ENCODE results near the gene FBXO5. TPM values are rescaled to one million over a fixed set of nuclear protein-coding genes. Genes with fewer than 3 reads are reported as not detected.

Gene FBXO5
- total RNA-seq, 4 donors from 2014 or later: 2.6 to 7.2 (median 4.8) TPM

DNA sequence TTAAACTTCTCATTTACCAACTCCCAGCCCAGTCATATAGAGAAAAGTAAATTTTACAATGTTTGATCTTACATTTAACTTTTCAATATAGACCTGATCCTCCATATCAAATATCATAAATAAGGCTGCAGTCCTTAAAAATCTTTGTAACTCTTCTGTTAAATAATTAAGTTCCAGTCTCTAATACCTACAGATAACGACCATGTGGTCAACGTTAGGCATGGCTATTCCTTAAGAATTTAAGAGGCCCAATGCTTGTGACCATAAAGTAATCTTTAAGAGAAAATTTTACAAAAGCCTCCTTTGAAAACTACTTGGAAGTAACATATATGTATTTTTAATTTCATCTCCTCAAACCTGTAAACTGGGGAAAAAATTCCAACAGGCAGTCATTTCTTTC is 1.6 kb downstream of the FBXO5 start:
- ATAC-seq (ENCODE audit: low FRiP score) (no peak), DNase-seq (ENCODE audit: low spot score) (no peak)
- TF ChIP-seq, protein P1, sequence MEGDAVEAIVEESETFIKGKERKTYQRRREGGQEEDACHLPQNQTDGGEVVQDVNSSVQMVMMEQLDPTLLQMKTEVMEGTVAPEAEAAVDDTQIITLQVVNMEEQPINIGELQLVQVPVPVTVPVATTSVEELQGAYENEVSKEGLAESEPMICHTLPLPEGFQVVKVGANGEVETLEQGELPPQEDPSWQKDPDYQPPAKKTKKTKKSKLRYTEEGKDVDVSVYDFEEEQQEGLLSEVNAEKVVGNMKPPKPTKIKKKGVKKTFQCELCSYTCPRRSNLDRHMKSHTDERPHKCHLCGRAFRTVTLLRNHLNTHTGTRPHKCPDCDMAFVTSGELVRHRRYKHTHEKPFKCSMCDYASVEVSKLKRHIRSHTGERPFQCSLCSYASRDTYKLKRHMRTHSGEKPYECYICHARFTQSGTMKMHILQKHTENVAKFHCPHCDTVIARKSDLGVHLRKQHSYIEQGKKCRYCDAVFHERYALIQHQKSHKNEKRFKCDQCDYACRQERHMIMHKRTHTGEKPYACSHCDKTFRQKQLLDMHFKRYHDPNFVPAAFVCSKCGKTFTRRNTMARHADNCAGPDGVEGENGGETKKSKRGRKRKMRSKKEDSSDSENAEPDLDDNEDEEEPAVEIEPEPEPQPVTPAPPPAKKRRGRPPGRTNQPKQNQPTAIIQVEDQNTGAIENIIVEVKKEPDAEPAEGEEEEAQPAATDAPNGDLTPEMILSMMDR (IDR thresholded peaks at IDR 0.05): no peak

DNA sequence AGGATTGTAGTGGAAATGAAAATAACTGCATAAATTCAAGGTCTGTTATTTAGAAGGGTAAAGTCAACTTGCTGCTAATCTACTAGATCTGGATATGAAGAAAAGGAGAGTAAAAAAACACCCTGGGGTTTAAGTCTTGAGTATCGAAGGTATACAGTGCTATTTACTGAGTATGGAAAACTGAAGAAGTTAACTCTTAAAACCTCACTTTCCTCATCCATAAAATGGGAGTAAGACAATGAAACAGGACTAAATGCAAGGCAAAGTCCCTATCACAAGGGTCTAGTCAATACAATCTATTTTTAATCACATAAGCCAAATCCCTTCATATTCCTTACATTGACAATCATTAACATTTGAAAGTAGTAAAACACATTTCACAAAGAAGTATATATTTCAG is 2.2 kb downstream of the FBXO5 start:
- TF ChIP-seq, protein P1 (IDR thresholded peaks at IDR 0.05): no peak
- ATAC-seq (ENCODE audit: low FRiP score): no peak
- no peak for DNase-seq (ENCODE audit: low spot score)

DNA sequence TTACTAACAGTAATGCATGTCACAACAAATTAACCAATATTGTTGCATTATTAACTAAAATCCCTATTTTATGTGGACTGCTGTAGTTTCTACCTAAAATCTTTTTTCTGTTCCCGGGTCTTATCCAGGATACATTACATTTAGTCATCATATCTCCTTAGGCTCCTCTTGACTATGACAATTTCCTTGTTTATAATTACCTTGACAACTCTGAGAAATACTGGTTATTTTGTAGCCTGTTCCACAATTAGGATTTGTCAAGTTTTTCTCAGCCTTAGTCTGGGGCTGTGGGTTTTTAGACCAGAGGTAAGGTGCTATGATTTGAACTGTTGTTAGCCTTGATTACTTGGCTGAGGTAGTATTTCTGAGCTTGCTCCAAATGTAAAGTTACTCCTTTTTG is 3.7 kb downstream of the FBXO5 start:
- TF ChIP-seq, protein P1 (IDR thresholded peaks at IDR 0.05): no peak
- no peak for DNase-seq (ENCODE audit: low spot score)
- no peak for ATAC-seq (ENCODE audit: low FRiP score)

DNA sequence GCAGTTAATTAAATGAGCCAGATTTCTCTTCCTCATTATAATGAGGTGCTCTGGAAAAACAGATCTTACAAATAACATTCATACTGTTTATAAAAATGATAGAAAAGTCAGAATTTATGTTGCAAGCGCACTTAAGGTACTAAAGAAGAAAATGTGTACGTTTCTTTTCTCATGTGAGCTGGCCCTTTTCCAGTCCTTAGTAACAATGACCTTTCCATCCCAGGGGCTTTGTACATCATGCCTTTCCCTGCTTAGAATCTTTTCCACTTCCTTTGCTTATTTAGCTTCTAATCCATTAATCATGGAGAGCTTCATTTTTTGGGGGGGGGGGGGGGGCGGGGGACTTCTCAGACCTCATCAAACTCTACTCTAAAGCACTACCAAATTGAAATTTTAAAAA is 4.8 kb downstream of the FBXO5 start:
- TF ChIP-seq, protein P1 (IDR thresholded peaks at IDR 0.05): no peak
- DNase-seq (ENCODE audit: low spot score): no peak
- no peak for ATAC-seq (ENCODE audit: low FRiP score)

DNA sequence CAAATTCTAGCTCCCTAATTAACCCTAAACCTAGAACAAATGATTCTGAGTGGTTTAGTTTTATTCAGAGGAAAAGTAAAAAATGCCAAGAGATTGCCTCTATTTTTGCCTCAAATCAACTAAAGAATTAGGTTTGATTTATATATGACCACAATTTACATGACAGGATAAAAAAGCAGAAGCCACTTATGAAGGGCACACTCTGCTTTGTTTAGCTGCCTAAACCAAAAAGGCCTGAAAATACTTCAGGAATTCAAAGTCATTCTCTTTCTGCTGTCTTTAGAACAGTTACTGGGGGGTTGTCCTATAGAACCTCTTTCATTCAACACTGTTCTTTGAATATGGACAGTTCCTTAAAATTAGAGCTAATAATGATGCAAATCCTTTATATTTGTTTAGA is 5.3 kb downstream of the FBXO5 start:
- TF ChIP-seq, protein P1 (IDR thresholded peaks at IDR 0.05): no peak
- DNase-seq (ENCODE audit: low spot score) (no peak), ATAC-seq (ENCODE audit: low FRiP score) (no peak)

DNA sequence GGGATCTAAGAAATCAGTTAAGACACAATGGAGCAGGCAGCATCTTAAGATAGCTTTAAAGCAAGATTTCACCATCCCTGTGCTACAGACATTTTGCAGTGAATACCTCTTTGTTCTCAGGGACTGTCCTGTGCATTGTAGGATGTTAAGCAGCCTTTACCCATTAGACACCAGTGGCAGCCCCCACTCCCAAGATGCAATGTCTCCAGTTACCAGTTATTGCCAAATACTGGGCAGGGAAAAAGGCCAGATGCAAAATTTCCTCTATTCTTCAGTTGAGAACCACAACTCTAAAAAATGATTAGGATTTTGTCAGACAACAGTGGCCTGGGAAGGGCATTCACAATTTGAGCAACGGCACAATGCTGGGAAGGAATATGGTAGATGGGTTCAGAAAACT is 6.1 kb downstream of the FBXO5 start:
- ATAC-seq (ENCODE audit: low FRiP score) (no peak), DNase-seq (ENCODE audit: low spot score) (no peak)
- TF ChIP-seq, protein P1 (IDR thresholded peaks at IDR 0.05): no peak

DNA sequence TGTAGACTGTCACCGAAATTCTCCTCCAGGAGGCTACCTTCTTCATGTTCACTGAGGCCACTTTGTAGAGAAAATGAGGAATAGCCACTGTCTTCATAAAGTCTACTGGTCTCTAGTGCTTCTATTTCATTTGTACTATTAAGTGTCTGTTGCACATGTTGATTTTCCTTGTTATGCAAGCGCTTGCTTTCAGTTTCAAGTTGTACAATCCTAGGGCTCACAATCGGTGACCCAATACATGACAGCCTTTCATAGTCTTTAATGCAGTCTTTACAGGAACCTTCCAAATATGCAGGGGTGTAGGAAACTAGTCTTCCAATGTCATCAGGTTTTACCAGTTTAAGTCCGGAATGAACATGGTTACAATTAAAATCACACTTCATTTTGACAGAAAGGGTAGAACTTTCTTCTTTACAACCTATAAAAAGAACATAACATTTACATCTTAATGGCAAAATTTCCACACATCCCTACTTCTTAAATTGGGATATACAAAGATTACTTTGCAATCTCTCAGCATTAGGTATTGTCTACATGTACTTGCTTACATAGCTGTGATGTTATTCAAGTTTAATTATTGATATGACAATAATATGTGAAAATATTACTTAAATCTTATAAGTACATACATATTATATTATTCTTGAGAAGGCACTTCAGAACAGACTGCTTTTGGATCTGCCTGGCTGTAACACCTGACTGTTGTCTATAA is 7.5 kb downstream of the FBXO5 start:
- no peak for ATAC-seq (ENCODE audit: low FRiP score)
- TF ChIP-seq, protein P1 (IDR thresholded peaks at IDR 0.05): no peak
- DNase-seq (ENCODE audit: low spot score): no peak

Data from omental fat pad (tissue), 4 donors.